NCI-H2107 treated with DMSO at 0.1 percent for 48 hours (cell line): ENCODE measurements around the gene ALDH5A1.

Source experiments
- DNase-seq: peaks from one replicate; lab custom pipeline; 2025; ENCODE audit not compliant: unreplicated experiment; lab: John Stamatoyannopoulos, UW

ALDH5A1 gene

DNA sequence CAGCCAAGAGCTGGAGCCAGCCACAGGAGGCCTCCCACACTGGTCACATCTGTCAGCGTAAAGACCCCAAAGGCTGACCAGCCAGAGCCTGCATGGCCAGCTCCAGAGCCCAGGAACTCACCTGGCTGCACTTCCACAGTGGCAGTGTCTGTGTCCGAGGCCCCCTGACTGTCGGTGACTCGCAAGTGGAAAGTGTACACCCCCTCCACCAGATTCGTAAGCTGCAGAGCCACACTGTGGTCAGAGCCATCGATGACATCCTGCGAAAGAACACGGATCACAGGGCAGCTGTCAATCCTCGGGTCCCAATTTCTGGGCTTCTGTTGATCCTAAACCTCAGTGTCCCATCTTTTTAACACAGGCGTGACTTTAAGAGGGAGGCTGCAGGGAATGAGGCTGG, 69.3 kb downstream of the ALDH5A1 start:
- no peak for DNase-seq

DNA sequence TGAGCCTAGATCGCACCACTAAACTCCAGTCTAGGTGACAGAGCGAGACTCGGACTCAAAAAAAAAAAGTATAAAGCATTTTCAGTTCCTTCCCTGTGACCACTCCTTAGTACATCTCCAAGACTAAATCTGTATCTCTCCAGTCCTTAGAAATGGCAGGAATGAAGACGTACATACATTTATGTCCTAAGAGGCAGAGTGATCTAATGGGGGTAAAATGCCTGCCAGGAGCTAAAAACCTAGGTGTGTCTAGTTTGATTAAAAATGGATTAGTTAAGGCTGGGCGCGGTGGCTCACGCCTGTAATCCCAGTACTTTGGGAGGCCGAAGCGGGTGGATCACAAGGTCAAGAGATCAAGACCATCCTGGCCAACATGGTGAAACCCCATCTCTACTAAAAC, 70.4 kb downstream of the ALDH5A1 start:
- DNase-seq, result no peak

- no peak for DNase-seq
These were observed 71.4 kb downstream of the ALDH5A1 start for GRCh38 chr6:24566020-24566767.

DNA sequence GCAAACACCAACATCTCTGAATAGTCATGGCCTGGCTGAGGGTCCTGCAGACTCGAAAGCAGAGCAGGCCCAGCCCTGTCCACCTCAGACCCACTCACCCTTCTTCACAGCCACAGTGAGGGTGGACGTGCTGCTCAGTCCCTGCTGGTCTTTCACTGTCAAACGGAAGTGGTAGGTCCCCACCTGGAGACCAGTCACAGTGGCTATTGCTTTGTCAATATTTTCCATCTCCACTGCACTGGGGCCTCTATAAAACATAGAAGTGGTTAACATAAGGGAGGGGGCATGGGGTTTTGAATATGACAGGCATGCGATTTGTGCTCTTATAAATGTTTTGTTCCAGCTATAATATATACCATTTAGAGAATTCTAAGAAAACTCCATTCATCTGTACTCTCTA, 73.9 kb downstream of the ALDH5A1 start:
- DNase-seq, result no peak

DNA sequence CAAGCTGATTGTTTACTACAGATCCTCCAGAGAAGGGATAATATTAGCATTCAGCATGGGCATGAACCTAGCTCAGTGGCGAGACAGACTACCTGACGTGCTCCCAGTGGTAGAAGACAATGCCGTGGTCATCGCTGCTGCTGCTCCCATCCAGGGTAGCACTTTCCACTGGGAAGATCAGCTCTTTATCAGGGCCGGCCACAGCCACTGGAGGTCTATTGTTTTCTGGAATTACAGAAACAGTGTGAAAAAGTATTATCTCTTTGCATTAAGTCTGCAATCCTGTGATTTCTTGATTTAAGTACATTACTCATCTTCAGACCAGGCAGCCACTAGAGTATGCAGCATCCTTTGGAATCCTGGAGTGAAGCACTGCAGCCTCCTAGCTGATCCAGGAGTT, 75.0 kb downstream of the ALDH5A1 start:
- DNase-seq, result no peak

DNA sequence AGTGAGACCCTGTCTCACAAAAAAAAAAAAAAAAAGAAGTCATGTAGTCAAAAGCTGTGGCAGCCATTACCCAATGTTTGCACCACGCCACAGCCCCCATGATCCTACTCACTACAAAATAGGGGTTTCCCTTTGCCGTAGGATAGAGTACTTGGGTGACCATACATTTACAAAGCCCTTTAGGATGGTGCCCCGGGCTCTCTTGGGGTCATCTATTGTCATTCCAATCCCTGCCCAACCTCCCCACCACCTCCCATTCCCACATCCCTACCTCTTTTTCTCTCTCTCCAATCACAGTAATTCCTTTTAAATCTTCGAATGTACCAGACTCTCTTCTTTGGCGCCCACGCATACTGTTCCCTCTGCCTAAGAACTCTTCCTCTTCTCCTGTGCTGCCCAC, 76.6 kb downstream of the ALDH5A1 start:
- no peak for DNase-seq

DNA sequence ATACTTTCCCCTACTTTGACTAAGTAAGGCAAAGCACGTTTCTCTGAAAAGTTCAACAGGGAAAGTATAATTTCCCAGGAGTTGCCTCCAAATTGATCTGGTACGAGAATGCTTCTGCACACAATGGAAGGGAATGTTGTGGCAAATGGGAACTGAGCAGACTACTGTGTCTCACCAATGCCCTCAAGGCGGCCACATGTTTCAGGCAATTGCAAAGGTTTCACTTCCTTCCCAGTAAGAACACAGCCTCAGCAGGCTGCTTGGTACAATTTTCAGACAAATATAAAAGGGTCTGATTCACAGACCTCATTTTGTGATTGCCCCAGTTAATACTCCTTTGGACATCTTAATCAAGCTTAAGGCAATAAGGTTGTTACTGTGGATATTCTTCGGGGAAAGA, 80.0 kb downstream of the ALDH5A1 start:
- no peak for DNase-seq

DNA sequence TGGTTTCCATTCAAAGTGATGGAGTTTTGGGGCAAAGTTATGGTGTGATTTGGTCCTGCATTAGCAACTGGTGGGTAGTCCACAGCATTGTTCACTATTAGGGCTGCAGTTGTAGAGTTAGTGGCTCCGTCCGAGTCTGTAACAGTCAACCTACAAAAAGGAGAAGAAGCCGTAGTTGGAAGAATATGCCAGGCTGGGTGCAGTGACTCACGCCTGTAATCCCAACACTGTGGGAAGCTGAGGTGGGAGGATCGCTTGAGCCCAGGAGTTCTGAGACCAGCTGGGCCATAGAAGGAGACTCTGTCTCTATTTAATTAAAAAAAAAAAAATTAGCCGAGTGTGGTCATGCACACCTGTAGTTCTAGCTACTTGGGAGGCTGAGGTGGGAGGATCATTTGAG, 81.7 kb downstream of the ALDH5A1 start:
- no peak for DNase-seq

DNA sequence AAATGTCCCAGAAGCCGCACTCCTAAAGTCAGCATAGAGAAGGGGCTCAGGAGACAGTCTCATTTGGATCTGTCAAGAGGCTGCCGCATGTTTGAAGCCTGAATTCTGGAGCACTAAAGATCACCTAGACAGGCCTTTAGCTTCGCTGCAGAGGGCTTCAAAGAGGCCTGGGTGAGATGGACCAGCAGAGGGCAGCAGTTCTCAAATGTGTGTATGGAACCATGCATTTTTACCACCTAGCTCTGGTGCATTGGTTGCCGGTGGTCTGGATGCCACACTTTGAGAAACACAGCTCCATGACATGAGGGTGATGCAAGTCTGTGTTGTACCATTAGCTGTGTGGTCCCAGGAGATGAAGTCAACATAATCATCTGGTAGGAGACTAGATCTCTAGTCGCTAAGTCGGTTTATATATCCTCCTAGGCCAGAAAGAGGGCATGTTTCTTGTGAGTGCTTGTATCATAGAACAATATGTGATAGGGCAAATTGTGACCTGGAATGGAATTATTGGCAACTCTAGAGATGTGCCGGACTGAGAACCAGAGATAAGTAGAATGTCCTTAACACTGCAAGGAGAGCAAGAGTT, 86.4 kb downstream of the ALDH5A1 start:
- DNase-seq, result no peak

DNA sequence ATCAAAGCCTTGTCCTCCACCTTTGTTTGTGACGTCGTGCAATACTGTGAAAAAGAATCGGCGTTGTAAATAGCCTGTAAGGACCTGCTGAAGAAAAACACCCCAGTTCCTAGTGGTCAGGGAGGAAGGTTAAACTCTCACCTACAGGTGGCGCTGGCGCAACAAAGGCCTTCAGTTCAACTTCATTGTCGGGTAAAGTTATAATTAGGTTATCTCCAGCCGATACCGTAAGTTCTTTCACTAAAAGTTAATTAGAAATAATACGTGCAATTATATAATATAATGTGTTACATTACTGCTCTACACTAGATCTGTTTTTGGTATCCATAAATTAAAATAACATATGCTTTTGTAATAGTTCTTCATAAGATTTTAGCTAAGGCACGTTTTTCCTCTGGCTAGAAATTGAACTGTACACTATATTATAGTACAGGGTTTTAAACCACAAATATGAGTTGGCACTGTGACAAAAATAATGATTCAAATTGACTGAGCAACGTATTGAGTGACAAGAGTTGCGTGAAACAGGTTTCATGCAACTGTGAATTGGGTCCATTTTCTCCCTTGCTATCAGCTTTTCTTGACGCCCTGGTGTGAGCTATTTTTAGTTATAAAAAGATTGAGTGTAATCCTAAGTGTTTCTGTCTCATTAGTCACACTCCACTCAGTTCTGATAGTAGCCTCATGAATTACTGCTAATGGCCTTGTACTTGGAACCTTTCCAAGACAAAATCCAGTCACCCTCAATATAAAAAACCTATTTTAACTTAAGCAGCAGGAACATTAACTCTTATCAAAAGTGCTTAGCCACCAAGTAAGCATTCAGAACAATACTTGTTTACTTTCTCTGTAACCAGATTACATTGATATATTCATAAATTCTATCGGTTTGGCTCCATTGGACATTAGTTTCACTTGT, 89.0 kb downstream of the ALDH5A1 start:
- peak; percentile 97 for DNase-seq

DNA sequence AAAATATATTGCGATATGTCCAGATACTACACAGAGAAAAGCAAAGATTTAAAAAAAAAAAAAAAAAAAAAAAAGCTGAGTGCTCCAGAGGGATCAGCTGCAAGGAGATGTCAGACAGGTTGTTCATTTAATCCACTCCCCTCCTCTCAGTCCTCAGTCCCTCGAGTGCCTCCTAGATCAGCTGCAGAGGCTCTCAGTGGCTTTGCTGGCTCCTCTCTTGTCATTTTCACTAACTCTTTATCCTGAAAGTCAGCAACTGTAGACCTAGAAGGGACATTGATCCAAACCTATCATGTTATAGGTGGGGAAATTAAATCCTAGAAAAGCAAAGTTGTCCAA, 89.6 kb downstream of the ALDH5A1 start:
- peak; percentile 75 for DNase-seq
